ENCODE measurements around the gene PTCHD4. TPM values are rescaled to one million over a fixed set of nuclear protein-coding genes. Genes with fewer than 3 reads are reported as not detected.
"Not testable (repeated sequence)": the region's sequence is repeated elsewhere in the genome, so short reads cannot be mapped to it uniquely, and the experiment has no call there.

PTCHD4 gene
- polyA plus RNA-seq, 1 experiment = 2.9 TPM

- H3K27ac ChIP-seq (ENCODE audit: low read depth, low read length) = peak overlapping the region; percentile 52
- no peak for TF ChIP-seq CTCF (IDR thresholded peaks at IDR 0.05; ENCODE audit: low read depth, low read length)
These were observed 408 bp downstream of the PTCHD4 start for GRCh38 chr6:48110436-48111142.

GRCh38 chr6:48109944-48110343, 1.1 kb downstream of the PTCHD4 start:
- H3K27ac ChIP-seq (ENCODE audit: low read depth, low read length) = no peak overlapping the region
- DNase-seq (ENCODE audit: low read depth, low spot score) = no peak
- H3K9me3 ChIP-seq (ENCODE audit: control insufficient read depth, insufficient read depth, low read length) = no peaks in the 10 kb centered on the region
- ChIA-PET CTCF (no interaction called here), POLR2A (no interaction called here)
- TF ChIP-seq CTCF (IDR thresholded peaks at IDR 0.05; ENCODE audit: low read depth, low read length) = no peak
- no peaks in the 10 kb centered on the region for H3K27me3 ChIP-seq (ENCODE audit: control insufficient read depth, insufficient read depth, low read length)
- H3K4me3 ChIP-seq (ENCODE audit: low read depth, low read length) = peak overlapping the region; percentile 55

More at GRCh38 chr6:48110436-48111142, 408 bp downstream of the PTCHD4 start:
- Histone ChIP-seq H3K27me3 (ENCODE audit: control insufficient read depth, insufficient read depth, low read length) (no peaks in the 10 kb centered on the region), H3K9me3 (ENCODE audit: control insufficient read depth, insufficient read depth, low read length) (no peaks in the 10 kb centered on the region), H3K4me3 (ENCODE audit: low read depth, low read length) (peak overlapping the region; percentile 55)
- POLR2A ChIA-PET = no interaction called here
- DNase-seq (ENCODE audit: low read depth, low spot score) = no peak
- CTCF ChIA-PET = no interaction called here

GRCh38 chr6:48102476-48103195, 8.4 kb downstream of the PTCHD4 start:
- H3K9me3 ChIP-seq (ENCODE audit: control insufficient read depth, insufficient read depth, low read length); H3K27me3 ChIP-seq (ENCODE audit: control insufficient read depth, insufficient read depth, low read length); DNase-seq (ENCODE audit: low read depth, low spot score); POLR2A ChIA-PET; H3K4me3 ChIP-seq (ENCODE audit: low read depth, low read length); H3K27ac ChIP-seq (ENCODE audit: low read depth, low read length); CTCF ChIA-PET: not testable (repeated sequence)

GRCh38 chr6:48101290-48101689, 9.7 kb downstream of the PTCHD4 start:
- POLR2A ChIA-PET = no interaction called here
- Histone ChIP-seq H3K9me3 (ENCODE audit: control insufficient read depth, insufficient read depth, low read length) (no peaks in the 10 kb centered on the region), H3K27me3 (ENCODE audit: control insufficient read depth, insufficient read depth, low read length) (no peaks in the 10 kb centered on the region), H3K4me3 (ENCODE audit: low read depth, low read length) (no peak overlapping the region), H3K27ac (ENCODE audit: low read depth, low read length) (no peak overlapping the region)
- CTCF ChIA-PET = interaction anchor here (0.7 kb wide), 1 partner anchor 168 kb away, joined by 3 read pairs; no protein-coding TSS in a partner anchor
- no peak for DNase-seq (ENCODE audit: low read depth, low spot score)
- TF ChIP-seq CTCF (IDR thresholded peaks at IDR 0.05; ENCODE audit: low read depth, low read length) = no peak

- Histone ChIP-seq H3K4me3 (ENCODE audit: low read depth, low read length) (no peak overlapping the region), H3K27ac (ENCODE audit: low read depth, low read length) (no peak overlapping the region), H3K9me3 (ENCODE audit: control insufficient read depth, insufficient read depth, low read length) (no peaks in the 10 kb centered on the region), H3K27me3 (ENCODE audit: control insufficient read depth, insufficient read depth, low read length) (no peaks in the 10 kb centered on the region)
- POLR2A ChIA-PET = no interaction called here
- TF ChIP-seq CTCF (IDR thresholded peaks at IDR 0.05; ENCODE audit: low read depth, low read length) = no peak
- CTCF ChIA-PET = no interaction called here
- DNase-seq (ENCODE audit: low read depth, low spot score) = no peak
These were observed 10.5 kb downstream of the PTCHD4 start for GRCh38 chr6:48100588-48100895.
